ENCODE measurements around the gene MAD1L1. TPM values are rescaled to one million over a fixed set of nuclear protein-coding genes. Genes with fewer than 3 reads are reported as not detected.

MAD1L1 gene
- polyA plus RNA-seq, 3 donors, result 10.7 to 48.1 (median 18.4) TPM

DNA sequence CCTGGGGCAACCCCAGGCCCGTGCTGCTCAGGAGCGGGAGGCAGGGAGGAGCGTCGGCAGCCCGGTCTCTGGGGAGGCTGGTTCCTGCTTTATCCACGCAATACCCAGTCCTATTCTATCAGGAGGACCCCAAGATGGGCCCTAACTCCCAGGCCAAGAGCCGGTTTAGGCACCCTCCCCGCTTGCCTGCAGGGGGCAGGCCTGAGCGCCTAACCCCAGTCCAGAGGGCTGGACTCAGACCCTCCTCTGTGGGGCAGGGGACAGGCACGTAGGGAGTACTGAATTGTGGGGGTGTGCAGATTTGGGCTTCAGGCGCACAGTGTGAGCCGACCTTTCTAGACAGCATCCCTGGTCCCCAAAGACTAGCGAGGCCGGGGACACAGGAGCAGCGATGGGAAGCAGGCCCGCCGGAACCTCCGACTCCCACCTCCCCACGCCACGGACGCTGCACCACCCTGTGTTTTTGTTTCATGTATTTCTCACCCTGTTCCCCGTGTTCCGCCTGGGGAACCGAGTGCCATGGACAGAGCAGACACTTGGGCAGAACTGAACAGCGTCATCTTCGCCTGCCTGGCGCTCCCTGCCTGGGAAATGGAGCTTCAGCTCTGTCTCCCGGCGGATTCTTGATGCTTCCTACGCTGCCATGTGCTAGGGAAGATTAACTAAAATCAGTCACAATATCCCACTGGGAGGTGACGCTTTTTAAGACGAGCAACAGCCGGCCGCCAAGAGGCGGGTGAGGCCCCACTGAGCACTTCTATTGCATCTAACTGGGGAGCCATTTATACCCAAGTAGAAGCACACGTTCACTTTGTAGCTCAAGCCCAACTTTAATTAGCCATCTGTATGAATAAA, 14.6 kb upstream of the MAD1L1 start:
- 64 to 70% (median 68%) methylated on average over 32 to 36 of the region's 36 CpGs for WGBS, 3 donors
- H3K27ac ChIP-seq (ENCODE audit: low read depth, low read length), result no peak overlapping the region

DNA sequence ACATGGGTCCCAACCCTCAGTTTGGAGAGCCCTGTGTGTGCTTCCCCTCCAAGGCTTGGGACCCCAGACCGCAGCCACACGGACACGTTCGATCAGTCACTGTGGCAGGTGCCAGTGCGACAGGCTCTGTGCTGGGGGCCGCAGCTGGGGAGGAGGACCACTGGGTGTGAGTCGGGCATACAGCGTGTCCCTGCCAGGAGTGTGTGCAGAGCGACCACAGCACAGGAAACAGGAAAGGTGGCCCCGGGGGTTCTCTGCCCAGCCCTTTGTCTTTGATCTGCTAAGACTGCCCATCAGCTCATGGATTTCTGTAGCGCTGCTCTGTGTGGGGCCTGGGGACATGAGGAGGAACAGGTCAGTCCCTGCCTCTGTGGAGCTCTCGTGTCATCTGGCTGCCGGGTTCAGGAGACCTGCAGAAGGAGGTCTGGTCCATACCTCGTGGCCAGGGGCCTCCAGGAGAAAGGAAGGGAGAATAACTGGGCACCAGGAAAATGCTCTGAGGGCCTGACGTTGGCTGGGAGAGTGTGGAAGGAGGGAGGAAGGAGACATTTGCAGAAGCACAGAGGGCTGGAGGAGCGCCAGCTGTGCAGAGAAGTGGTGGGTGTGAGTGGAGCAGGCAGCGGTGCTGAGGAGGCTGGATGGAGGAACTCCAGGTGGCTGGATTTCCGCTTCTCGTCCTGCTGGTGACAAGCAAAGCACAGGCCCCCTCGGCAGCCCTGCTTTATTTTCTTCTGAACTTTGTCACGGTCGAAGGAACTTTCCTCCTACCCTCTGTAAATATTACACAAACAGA, 13.3 kb upstream of the MAD1L1 start:
- WGBS, 3 donors, result 45 to 78% (median 48%) methylated on average over 21 to 22 of the region's 22 CpGs
- H3K27ac ChIP-seq (ENCODE audit: low read depth, low read length), result no peak overlapping the region

DNA sequence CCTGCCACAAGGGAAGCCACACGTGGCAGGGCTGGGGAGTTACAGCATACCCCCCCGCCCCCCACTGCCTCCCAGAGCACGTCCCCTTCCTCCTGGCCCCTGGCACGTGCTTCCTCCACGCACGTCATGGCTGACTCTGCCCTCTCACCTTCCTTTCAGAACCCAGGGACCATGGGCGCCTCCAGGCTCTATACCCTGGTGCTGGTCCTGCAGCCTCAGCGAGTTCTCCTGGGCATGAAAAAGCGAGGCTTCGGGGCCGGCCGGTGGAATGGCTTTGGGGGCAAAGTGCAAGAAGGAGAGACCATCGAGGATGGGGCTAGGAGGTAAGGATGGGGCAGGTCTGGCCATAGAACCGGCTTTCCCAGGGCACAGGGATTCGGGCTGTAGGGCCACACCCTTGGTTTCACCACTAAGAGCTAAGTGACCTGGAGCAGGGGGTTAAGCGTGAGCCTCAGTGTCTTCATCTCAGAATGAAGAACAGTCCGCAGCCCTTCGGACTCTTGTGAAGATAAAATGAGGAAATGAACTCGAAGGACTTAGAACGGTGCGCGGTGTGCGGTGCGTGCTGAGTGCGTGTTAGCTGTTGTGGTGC, 11.8 kb upstream of the MAD1L1 start:
- WGBS, 3 donors, result 78 to 83% (median 82%) methylated on average over 25 of the region's 25 CpGs
- H3K27ac ChIP-seq (ENCODE audit: low read depth, low read length), result no peak overlapping the region

DNA sequence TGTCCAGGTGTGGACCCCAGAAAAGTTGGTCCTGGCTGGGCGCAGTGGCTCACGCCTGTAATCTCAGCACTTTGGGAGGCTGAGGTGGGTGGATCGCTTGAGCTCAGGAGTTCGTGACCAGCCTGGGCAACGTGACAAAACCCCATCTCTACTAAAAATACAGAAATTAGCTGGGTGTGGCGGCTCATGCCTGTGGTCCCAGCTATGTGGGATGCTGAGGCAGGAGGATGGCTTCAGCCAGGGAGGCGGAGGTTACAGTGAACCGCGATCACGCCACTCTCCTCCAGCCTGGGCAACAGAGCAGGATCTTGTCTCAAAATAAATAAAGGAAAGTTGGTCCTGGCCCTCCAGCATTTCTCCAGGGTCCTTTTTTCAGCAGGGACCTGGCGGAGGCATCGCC, 10.7 kb upstream of the MAD1L1 start:
- WGBS, 3 donors, result 82 to 86% (median 85%) methylated on average over 12 of the region's 12 CpGs

DNA sequence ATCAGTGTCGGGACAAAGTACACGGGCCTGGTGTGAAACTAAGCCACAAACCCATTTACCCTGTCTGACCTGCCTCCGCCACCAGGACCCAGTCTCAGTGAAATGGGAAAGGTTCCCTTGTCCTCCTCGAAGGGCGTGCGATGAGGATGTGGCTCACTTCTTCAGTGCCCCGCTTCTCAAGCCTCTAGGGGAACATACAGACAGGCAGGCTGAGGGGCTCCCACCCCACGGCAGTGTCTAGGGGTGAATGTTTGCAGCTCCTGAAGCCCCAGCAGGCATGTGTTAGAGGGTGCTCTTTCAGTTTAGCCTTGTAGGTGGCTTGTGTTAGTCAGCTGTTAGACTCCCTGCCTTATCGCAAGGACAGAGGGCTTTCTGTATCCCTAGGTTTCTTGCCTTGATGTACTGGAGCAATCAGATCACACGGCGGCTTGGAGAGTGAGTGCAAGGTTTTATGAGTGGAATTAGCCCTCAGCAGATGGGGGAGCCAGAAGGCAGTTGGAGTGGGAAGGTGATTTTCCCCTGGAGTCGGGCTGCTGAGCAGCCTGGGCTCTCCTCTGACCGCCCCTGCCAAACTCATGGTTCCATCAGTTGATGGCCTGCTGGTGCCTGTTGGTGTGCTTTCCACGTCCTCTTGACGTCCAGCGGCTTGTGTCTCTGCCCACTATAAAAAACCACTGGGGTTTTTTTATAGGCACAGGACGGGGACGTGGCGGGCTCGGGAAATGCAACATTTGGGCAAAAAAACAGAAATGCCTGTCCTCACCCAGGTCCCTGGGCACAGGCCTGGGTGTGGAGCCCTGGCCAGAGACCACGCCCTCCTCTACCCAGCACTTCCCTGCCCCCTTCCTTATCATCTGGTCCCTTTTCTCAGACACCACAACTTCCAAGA, 10.0 kb upstream of the MAD1L1 start:
- H3K27ac ChIP-seq (ENCODE audit: low read depth, low read length), result no peak overlapping the region
- WGBS, 3 donors, result 10 to 33% (median 19%) methylated on average over 21 of the region's 21 CpGs

More for the DNA sequence above, 10.7 kb upstream of the MAD1L1 start:
- no peak overlapping the region for H3K27ac ChIP-seq (ENCODE audit: low read depth, low read length)

DNA sequence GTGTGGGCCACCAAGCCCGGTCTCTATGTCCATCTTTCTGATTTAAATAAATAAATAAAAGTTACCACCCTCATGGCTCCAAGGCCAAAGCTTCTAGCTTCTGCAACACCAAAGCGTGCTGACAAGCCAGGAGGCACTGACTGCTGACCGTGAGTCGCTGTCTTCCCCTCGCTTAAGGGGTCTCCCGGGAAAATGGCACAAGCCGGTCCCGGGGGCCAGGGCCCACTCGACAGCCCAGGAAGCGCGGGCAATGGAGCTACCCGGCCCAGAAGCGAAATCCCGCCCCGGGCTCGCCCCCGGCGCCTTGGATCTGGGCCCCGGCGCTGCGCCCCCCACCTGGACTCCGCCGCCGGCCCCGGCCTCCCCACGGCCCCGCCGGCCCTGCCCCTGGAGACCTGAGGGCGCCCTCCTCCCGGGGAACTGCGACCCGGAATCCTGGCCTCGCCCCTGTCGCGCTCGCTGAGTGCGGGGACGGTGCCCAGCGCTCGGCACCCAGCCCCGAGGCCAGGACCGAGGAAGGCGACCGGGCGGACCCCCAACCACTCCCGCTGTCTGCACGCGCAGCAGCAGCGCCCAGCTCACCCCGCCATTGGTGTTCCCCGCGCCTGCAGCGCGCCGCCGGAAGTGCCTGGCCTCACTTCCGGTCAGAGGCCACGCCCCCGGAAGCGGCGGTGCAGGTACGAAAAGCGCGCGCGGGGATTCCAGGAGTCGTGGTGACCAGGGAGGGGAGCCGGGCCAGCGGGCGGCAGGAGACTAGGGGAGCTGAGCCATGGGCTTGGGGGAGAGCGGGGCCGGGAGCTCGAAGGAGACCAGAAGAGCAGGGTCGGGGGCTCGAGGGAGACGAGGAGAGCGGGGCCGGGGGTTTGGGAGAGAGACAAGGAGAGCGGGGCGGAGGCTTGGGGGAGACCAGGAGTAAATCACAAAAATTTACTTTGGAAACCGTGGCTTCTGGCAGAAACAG, 9.1 kb upstream of the MAD1L1 start, which contains the start of the genes MRM2 and NUDT1:
Gene MRM2 (minus strand): TSS at position 626 of the 961 bp plus-strand sequence. CDS start 36 bp downstream, at position 590.
Gene NUDT1 (plus strand): TSS at position 647 of the 961 bp plus-strand sequence. CDS start 2,349 bp downstream, outside the sequence.
- no peak within 1 kb of the TSS for H3K27ac ChIP-seq (ENCODE audit: low read depth, low read length)
- WGBS, 3 donors, result 0 to 1% (median 1%) methylated on average over 78 to 81 of the region's 81 CpGs

DNA sequence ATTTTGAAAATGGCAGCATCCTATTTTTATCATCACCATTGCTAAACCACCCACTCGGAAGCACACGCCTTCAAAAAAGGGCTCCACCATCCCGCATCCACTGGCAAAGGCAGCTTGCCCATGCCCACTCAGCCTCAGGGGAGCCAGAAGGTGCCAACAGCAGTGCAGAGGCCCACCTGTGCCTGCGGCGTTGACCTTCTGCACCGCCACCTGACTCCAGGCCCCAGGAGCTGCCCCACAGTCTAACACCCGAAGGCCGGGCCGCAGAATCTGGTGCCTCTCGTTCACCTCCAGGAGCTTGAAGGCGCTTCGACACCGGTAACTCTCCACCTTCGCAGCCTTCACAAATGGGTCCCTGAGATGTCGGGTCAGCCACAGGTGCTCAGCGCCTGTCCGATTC, 6.5 kb upstream of the MAD1L1 start:
- H3K27ac ChIP-seq (ENCODE audit: low read depth, low read length), result no peak overlapping the region
- WGBS, 3 donors, result 97 to 99% (median 97%) methylated on average over 16 to 17 of the region's 17 CpGs

DNA sequence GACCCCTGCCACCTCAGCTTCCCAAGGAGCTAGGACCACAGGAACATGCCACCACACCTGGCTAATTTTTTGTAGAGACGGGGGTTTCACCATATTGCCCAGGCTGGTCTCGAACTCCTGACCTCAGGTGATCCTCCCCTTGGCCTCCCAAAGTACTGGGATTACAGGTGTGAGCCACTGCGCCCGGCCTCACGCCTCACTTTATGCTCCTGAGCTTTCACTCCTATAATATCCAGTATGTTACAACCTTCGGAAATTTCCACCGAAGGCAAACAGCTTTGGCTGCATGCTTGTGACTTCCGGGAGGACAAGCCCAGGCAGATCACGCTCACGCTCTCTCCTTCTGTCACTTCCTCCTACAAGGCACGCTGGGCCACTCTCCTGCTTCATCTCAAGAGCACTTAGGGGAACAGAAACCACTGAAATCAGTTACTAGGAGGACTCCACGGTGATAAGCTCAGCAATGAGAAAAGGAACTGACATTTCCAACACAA, 4.4 kb upstream of the MAD1L1 start:
- H3K27ac ChIP-seq (ENCODE audit: low read depth, low read length), result no peak overlapping the region
- 70 to 88% (median 71%) methylated on average over 12 of the region's 12 CpGs for WGBS, 3 donors

DNA sequence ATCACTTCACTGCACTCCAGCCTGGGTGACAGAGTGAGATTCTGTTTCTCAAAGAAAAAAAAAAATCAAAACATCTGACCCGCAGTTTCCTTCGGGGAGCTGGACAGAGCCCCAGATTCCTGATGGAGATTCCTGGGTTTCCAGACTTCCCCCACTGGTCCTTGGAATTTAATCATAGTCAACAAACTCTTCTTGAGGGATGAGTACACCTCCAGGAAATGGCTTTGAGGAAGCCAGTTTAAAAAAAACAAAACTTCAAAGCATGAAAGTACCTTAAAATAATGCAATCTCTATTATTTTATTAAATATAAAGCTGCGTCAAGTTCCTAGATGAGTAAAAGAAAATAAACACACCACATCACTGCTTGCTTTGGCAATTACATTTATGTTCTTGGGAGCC, 1.2 kb upstream of the MAD1L1 start:
- WGBS, 3 donors, result 62 to 84% (median 73%) methylated on average over 3 of the region's 3 CpGs
- no peak overlapping the region for H3K27ac ChIP-seq (ENCODE audit: low read depth, low read length)

DNA sequence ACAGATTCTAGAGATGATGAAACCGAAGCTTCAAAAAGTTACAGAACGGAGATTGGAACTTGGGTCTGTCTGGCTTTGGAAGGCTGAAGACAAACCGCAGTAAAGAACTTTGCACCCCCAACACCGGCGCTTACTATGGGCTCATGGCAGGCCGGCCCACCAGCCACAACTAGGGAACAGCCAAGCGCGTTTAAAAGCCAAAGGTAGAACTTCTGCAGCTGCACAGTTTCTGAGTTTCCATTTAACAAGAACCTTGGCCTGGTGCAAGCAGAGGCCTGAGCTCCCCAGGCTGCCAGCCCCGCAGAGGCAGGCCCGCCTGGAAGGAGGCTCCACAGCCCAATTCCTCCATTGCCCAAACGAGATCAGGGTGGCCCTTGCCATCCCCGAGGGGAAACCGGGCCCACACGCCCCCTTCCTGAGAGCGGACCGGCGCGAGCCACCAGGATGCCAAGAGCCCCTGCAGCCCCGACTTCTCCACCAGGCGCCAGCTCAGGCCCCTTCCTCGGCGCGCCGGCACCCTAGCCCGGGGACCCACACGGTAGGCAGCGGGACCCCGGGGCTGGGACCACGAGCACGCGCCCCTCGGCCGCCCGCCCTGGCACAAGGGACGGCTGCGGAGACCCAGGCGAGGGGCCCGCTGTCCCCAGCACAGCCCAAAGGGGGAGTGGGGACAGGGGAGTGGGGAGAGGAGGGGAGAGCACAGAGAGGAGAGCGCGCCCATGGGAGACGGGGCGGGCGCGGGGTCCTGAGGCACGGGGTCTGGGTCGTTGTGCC, 566 bp downstream of the MAD1L1 start:
- 1 to 3% (median 3%) methylated on average over 25 to 46 of the region's 46 CpGs for WGBS, 3 donors
- no peak overlapping the region for H3K27ac ChIP-seq (ENCODE audit: low read depth, low read length)

DNA sequence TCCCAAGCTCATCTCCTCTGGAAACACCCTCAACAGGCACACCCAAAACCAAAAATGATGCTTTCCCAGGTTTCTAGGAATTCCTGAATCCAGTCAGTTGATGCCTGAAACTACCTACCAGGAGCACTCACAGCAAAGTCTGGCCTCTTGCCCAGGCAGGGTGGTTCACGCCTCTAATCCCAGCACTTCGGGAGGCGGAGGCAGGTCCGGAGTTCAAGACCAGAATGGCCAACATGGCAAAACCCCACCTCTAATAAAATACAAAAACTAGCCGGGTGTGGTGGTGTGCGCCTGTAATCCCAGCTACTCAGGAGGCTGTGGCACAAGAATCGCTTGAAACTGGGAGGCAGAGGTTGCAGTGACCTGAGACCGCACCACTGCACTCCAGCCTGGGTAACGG, 1.9 kb downstream of the MAD1L1 start:
- 87 to 91% (median 91%) methylated on average over 9 of the region's 9 CpGs for WGBS, 3 donors
- no peak overlapping the region for H3K27ac ChIP-seq (ENCODE audit: low read depth, low read length)

DNA sequence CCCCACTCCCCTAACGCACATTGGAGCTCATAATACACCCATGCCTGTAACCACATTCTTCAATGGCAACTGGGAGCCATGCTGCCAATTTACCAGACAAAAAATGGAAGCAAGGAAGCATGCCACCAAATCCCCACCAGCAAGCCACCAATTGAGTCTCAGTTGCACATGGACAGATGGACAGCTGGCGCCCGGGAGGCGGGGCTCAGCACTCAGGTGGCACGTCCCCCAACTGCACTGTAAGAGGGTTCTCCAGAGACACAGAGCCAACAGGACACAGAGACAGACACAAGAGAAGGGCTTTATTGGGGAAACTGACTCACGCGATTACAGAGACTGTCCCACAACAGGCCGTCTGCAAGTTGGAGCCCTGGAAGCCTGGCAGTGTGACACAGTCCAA, 2.5 kb downstream of the MAD1L1 start:
- WGBS, 3 donors, result 93 to 96% (median 96%) methylated on average over 8 of the region's 8 CpGs
- no peak overlapping the region for H3K27ac ChIP-seq (ENCODE audit: low read depth, low read length)

DNA sequence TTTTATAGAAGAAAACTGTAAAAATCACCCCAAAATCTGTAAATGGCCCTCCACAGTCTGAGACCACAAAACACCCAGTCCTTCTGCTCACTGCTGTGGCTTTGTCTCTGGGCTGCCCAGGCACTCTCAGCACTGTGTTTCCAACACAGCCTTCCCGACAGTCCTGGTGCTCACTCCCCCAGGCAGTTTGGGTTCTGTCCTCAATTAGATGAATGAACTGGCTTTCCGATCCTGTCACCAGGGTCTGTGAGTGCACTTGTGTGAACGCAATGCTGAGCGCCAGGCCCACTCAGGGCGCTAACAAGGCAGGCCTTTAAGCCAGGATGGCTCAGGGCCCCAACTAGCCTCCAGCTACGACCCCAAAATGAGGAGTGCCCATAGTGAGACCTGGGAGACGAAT, 3.3 kb downstream of the MAD1L1 start:
- H3K27ac ChIP-seq (ENCODE audit: low read depth, low read length), result no peak overlapping the region
- 93 to 97% (median 94%) methylated on average over 7 of the region's 7 CpGs for WGBS, 3 donors

DNA sequence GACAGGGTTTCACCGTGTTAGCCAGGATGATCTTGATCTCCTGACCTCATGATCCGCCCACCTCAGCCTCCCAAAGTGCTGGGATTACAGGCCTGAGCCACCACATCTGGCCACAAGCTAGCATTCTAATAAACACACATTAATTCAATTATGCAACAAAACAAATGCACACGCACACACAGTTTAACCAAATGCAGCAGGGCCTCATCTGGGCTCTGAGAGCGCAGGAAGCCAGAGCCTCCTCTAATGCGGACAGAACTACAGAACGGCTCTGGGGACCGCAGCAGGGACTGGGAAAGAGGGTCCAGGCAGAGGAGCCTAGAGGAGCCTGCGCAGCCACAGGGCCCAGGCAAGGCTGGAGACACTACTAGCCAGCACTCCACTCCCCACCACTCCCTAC, 3.8 kb downstream of the MAD1L1 start:
- WGBS, 3 donors, result 88 to 90% (median 89%) methylated on average over 8 of the region's 8 CpGs

DNA sequence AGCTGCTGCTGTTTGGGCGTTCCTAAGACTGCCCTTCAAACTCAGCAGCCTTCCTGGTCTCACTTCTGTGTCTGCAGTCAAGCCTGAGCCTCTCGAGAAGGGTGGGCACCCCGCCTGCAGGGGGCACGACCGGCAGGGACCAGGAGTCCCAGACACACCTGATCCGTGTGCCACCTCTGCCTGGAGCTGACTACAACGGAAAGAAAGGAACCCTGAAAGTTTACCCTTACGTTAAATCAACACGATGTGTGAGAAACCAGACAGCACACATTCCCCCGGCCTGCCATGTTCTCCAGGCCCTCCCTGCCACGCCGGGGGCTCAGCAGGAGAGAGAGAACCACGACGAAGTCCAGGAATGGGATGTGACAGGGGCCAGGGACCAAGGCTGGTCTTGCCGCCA, 5.0 kb downstream of the MAD1L1 start:
- whole genome bisulfite sequencing, 3 donors, result 82 to 92% (median 85%) methylated on average over 15 of the region's 15 CpGs
- H3K27ac ChIP-seq (ENCODE audit: low read depth, low read length), result no peak overlapping the region

More for the DNA sequence above, 3.8 kb downstream of the MAD1L1 start:
- H3K27ac ChIP-seq (ENCODE audit: low read depth, low read length), result no peak overlapping the region

DNA sequence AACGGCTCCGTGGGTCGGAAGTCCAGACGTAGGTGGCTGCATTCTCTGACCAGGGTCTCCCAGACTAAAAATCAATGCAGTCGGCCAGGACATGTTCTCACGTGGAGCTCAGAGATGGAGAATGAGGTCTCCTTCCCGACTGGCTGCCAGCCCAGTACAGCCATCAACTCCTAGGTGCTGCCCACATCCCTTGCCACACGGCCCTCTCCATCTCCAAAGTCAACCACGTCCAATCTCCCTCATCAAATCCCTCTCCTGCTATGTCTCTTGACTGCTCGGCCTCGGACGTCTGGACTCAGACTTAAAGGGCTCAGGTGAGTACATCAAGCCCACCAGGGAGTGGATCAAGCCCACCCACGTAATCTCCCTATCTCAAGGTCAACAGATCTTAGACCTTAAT, 6.9 kb downstream of the MAD1L1 start:
- WGBS, 3 donors, result 95% methylated on average over 13 of the region's 13 CpGs
- H3K27ac ChIP-seq (ENCODE audit: low read depth, low read length), result no peak overlapping the region

Measured in adipose tissue (tissue), 3 donors.